ENCODE data around the gene ABLIM1. TPM values are rescaled to one million over a fixed set of nuclear protein-coding genes. Genes with fewer than 3 reads are reported as not detected.

The ABLIM1 gene
- polyA plus RNA-seq, 4 donors: 96.4 to 113 (median 106) TPM

DNA sequence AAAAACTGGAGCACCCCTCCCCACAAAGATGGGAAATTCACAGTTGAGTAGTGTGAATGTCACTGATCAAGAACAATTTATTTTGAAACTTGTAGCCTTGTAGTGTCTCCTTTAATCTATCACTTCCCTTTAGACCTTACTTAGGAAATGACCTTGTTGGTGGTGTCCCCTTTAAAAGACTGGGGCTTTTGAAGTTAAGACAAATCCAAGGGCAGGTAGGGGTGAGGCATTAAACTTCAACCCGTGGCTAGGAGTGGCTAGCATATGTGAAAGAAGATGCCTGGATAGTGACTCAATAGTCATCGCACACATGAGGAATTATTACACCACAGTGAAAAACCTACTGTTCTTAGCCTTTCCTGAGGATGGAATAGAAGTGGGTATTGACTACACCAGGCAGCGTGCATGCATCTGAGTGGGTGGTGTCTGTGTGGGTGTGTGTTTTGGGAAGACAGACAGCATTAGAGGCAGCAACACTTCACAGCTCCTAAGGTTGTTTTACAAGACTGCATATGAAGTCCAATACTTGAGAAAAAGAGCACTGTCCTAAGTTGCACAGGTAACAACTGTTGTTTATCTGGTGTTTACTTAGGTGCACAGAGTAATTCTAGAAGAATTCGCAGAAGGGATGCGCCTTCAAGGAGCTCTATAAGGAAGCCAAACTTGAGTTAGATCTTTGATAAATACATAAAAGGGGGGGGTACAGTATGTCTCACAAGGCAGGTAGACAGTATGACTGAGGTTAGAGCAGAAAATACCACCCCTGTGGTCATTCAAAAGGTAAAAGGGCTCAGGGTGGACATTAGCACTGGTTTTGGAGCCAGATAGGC is 32.9 kb downstream of the ABLIM1 start:
- DNase-seq (ENCODE audit: low read depth in 4 of 4, low spot score in 3 of 4): no peak

DNA sequence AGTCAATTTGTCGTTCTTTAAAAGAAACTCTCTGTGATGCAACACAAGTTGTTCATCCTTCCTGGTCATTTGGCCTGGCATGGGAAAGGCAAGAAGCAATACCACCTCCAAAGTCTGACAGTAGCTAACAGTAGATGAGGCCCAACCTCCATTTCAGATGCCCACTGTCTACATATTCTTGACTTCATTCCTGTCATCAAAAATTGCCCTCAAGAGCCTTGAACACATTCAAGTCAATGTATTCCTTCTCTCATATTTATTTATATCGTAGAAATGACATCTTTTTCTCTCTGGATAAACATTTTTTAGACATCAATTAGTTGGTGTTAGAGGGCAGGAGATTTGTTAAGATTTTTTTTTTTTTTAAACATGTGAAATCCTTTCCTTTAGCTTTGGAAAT is 33.7 kb downstream of the ABLIM1 start:
- DNase-seq (ENCODE audit: low read depth in 4 of 4, low spot score in 3 of 4): no peak

GRCh38 chr10:114623661-114624294 is 34.3 kb downstream of the ABLIM1 start:
- no peak for DNase-seq (ENCODE audit: low read depth in 4 of 4, low spot score in 3 of 4)

DNA sequence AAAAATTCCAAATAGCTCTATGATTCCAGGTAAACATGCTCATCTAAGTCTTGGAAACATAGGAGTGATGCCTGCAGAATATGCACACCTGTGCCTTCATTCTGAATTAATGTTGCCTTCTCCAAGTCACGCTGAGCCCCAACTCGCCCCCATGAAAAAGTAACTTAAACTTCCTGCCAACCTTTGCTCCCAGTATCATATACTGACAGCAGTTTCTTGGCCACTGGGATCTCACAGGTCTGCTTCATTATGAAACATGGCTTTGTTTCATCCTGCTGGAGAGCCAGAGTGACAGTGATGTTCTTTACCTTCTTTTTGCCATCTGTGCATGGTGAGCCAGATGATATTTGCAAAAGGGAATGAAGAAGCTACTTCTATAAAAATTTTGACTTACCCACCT is 34.9 kb downstream of the ABLIM1 start:
- DNase-seq (ENCODE audit: low read depth in 4 of 4, low spot score in 3 of 4): no peak

GRCh38 chr10:114618722-114619121 is 39.4 kb downstream of the ABLIM1 start:
- DNase-seq (ENCODE audit: low read depth in 4 of 4, low spot score in 3 of 4): no peak

- no peak for DNase-seq (ENCODE audit: low read depth in 4 of 4, low spot score in 3 of 4)
Observed at GRCh38 chr10:114616516-114616915, 41.6 kb downstream of the ABLIM1 start.

GRCh38 chr10:114616103-114616502 is 42.0 kb downstream of the ABLIM1 start:
- DNase-seq (ENCODE audit: low read depth in 4 of 4, low spot score in 3 of 4): no peak

DNA sequence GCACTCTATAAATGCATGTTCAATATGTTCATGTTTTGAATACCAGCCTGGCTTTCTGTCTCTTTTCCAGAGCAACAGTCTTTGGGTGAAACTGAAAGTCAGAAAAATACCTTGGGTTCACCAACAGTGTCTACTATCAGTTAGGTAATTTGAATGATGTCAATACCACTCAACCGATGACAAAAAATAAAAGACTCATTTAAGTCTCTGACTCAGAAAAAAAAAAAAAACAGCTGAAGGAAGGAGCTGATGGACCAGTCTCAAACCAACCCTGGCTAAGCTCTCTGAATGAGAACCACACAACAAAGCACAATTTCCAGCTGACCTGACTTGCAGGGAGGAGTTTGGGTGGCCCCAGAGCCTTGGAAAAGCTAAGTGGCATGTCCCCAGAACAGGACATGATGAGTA is 42.5 kb downstream of the ABLIM1 start:
- no peak for DNase-seq (ENCODE audit: low read depth in 4 of 4, low spot score in 3 of 4)

DNA sequence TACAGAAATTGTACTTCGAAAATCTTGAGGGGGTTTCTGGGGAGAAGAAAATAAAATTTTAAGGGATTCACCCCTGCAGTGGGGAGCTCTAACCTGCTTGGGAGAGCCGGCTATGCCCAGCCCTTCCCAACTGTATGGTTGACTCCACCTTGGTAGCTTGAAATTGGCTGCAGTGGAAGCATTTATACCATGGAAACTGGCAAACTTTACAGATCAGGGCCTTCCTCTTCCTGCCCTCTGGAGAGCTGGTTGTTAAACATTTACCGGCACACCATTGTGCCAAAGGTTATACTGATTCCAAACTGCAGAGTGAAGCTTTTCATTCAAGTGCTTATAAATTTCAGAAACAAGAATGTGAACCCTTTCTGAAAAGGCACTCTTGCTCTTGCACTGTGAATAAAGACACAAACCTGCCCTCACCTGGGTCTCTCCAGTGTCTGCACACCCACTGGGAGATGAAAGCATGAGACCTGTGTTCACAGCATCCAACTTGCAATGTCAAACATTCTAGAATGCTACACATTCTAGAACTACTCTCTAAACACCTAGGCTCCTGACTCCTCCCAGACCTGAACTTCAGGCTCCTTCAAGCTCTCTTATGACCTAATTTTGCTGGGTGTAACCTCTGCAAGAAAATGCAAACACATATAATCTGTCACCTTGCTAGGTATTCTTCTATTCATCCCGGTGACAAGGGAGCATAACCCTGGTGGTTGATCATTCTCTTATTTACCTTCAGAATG is 44.7 kb downstream of the ABLIM1 start:
- no peak for DNase-seq (ENCODE audit: low read depth in 4 of 4, low spot score in 3 of 4)

- DNase-seq (ENCODE audit: low read depth in 4 of 4, low spot score in 3 of 4): no peak
Observed at GRCh38 chr10:114611617-114612016, 46.5 kb downstream of the ABLIM1 start.

DNA sequence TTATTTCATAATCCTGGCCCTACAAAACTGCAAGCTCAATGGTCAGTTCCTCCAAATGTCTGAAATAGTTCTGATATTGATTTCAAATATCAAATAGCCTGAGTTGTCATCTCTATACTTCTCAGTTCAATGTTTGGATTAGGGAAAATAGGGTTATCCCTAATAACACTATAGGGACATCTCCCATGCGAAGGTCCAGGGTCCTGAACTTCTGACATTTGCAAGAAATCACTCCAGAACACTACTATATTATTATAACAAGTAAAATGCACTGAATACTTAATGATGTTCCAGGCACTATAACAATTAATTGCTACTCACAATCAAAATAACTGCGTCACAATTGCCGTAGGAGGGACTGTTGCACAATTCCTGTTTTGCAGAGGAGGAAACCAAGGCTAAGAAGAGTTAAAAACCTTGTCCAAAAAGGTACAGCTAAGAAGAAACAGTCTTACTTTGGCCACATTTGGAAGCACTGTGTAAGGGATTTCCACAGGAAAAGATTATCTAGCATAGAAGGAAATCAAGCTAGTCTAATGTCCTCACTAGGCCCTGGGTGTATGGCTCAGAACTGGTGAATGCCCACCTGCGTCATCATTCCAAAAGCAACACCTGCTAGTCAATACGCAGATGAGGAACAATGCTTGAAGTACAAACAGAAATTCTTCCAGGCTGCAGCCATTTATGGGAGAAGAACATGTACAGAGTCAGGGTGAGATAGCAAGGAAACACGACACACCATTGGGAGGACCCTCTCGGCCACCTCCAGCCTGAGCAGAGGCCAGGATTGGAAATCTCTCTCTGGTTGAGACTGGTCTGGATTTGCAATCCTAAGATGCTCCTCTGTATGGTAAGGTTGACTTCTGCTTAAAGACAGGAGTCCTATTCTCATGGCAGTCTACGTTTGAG is 48.3 kb downstream of the ABLIM1 start:
- no peak for DNase-seq (ENCODE audit: low read depth in 4 of 4, low spot score in 3 of 4)

DNA sequence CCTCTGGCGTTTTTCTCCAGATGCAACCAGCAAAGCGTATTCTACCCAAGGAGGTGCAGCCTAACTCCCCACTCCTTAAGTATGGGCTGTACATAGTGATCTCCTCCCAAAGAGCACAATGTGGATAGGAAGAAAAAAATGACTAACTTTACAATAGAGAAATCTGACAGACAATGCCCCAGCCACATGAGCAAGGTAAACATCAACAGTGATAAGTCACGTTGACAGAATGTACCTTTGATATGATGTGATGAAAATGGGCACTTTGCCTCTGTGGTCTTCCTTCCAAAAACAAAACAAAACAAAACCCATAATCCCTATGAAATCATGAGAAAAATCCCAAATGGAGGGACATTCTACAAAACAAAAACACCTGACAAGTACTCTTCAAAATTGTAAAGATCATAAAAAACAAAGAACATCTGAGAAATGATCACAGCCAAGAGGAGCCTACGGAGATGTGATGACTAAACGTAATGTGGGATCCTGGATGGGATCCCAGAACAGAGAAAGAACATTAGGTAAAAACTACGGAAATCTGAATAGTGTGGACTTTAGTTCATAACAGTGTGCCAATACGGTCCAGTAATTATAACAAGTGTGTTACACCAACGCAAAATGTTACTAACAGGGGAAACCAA is 50.6 kb downstream of the ABLIM1 start:
- no peak for DNase-seq (ENCODE audit: low read depth in 4 of 4, low spot score in 3 of 4)

GRCh38 chr10:114605155-114605797 is 52.8 kb downstream of the ABLIM1 start:
- peak in 3 of 4 donors; percentile 18 to 69 (median 53) for DNase-seq (ENCODE audit: low read depth in 4 of 4, low spot score in 3 of 4)

DNA sequence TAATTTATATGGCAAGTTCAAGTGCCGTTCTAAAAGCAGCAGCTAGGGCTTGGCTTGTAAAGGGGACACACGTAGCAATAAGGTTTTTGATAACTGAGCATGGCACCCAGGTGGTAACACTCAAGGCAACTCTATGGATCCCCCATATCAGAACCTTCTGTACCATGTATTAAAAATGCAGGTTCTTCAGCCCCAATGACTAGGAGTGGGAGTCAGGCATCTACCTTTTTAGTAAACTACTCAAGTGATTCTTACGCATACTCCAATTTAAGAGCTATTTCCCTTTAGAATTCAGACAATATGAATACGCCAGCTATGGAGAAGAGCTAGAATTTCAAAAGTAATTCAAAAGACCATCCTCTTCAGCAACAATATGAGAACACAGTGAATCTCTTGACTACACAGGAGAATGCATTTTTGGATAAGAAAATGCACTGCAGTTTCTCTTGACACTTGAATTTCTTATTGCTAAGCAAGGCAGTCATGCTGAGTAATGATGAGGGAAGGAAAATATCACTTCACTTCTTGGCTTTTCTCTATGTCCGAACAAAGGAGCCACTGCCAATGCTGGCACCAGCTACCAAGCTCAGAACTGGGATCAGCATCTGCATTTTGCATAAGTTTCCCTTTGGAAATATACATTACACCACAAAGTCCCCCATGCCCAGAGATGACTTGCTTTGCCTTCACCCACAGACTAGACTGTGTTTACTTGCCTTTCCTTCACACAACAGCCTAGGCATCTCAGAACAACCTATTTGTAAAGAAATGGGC is 53.5 kb downstream of the ABLIM1 start:
- DNase-seq (ENCODE audit: low read depth in 4 of 4, low spot score in 3 of 4): no peak

DNA sequence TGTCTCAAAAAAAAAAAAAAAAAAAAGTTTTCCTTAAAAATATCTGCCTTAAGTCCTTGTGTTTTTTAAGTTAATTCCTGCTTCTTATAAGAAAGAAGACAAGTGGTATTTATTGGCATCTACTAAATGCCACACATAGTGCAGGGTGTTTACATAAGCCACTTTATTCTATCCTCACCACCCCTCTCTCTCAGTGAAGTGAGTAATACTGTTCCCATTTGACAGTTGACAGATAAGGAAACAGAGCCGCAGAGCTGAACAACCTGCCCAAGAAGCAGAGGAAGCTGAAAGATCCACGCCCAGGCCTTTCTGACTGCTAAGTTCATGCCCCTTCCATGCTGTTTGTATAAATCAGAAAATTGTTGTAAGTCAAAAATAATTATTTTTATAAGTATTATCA is 54.1 kb downstream of the ABLIM1 start:
- no peak for DNase-seq (ENCODE audit: low read depth in 4 of 4, low spot score in 3 of 4)

DNA sequence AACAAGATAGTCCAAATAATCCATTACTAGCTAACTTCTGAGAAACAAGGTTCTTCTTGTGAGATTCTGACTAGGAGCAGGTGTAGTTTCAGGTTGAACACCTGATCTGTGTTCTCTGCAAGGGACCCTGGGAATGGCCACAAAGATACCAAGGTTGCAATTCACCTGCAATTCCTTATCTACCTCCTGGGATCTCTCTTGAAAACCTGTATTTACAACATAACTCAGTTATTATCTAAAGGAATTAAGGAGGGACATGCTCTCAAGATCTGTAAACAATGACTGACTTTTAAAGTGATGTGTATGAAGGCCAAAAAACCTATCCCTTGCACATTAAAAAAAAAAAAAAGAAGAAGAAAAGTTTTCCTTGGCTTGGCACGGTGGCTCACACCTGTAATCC is 54.8 kb downstream of the ABLIM1 start:
- no peak for DNase-seq (ENCODE audit: low read depth in 4 of 4, low spot score in 3 of 4)

DNA sequence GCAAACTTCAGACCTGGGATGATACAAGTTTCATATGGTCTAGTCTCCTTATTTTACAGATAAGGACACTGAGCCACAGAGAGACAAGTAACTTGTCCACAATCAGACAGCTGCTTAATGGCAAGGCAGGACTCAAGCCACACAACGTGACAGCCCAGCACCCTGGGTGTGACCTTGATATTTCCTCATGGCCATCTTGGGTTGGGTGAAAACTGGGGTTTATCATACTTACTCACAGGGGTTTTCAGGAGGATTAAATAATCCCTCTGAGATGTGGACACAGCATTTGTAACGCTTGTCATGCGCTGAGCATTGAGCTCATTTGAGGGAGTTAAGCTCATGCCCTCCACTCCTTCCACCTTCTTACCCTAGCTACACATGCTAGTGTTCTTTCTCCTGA is 58.0 kb downstream of the ABLIM1 start:
- no peak for DNase-seq (ENCODE audit: low read depth in 4 of 4, low spot score in 3 of 4)

DNA sequence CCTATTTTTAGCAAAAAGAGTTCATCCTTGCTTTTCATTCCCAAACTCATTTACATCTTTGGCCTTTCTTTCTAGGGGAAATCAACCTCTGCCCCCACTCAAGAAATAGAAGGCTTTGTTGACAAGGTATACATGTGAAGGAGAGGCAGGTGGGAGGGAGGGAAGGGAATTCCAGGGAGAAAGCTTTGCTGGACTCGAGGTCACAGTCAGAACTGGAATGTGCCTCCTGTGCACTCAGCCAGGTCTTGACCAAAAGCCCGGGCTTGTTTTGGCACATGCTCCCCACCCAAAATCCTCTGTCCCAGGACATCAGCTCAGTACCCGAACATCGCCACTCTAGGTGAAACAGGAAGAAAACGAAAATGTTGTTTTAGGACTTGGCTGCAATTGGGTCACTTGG is 61.3 kb downstream of the ABLIM1 start:
- DNase-seq (ENCODE audit: low read depth in 4 of 4, low spot score in 3 of 4): no peak
